Gastroesophageal sphincter (tissue), 3 donors: ENCODE data around the gene KLLN.

Experiments
- EP300 ChIP-seq: sonication (generic); formaldehyde crosslinking; IDR thresholded peaks from one replicate; pipeline ENCODE4 v1.6.1; 2017; ENCODE audit warnings: antibody characterized with exemption, mild to moderate bottlenecking
- POLR2A ChIP-seq, 2 donors: fragments of 450-650 bp; IDR thresholded peaks; one replicate each; pipeline ENCODE4 v1.6.1; 2017; ENCODE audit warnings: antibody characterized with exemption in 2 of 2, mild to moderate bottlenecking in 2 of 2, moderate library complexity in 1 of 2
- POLR2AphosphoS5 ChIP-seq: sonication (generic); formaldehyde crosslinking; IDR thresholded peaks from one replicate; pipeline ENCODE4 v1.6.1; 2017; ENCODE audit warnings: antibody characterized with exemption
- TF ChIP-seq, protein P1 (sequence below), 4 experiments: fragments of 200-600 bp in 2 of 4; fragments of 450-650 bp in 2 of 4; sonication (generic) in 1 of 4; IDR thresholded peaks; one replicate each; pipeline ENCODE4 v1.5.1; 2017 to 2019; ENCODE audit warnings: antibody characterized with exemption in 4 of 4, mild to moderate bottlenecking in 2 of 4, moderate library complexity in 2 of 4

GRCh38 chr10:87819289-87819585, 44.1 kb downstream of the KLLN start:
- TF ChIP-seq, protein P1, sequence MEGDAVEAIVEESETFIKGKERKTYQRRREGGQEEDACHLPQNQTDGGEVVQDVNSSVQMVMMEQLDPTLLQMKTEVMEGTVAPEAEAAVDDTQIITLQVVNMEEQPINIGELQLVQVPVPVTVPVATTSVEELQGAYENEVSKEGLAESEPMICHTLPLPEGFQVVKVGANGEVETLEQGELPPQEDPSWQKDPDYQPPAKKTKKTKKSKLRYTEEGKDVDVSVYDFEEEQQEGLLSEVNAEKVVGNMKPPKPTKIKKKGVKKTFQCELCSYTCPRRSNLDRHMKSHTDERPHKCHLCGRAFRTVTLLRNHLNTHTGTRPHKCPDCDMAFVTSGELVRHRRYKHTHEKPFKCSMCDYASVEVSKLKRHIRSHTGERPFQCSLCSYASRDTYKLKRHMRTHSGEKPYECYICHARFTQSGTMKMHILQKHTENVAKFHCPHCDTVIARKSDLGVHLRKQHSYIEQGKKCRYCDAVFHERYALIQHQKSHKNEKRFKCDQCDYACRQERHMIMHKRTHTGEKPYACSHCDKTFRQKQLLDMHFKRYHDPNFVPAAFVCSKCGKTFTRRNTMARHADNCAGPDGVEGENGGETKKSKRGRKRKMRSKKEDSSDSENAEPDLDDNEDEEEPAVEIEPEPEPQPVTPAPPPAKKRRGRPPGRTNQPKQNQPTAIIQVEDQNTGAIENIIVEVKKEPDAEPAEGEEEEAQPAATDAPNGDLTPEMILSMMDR (IDR thresholded peaks at IDR 0.05): no peak
- no peak for TF ChIP-seq POLR2AphosphoS5
- TF ChIP-seq EP300: no peak
- TF ChIP-seq POLR2A (IDR thresholded peaks at IDR 0.05): no peak
